OCI-LY1 (cell line): ENCODE data around the gene IRAK1.

Experiments used
- H2AFZ ChIP-seq: fragments of 200-600 bp; sonication (generic), shearing (Covaris generic); 2 replicates; pipeline ENCODE4 v1.6.0; 2014; ENCODE audit warnings: antibody characterized with exemption, mild to moderate bottlenecking, low read length
- H3F3A ChIP-seq: fragments of 200-600 bp; sonication (generic), shearing (Covaris generic); 2 replicates; pipeline ENCODE4 v1.6.0; 2014; ENCODE audit warnings: mild to moderate bottlenecking, antibody characterized with exemption, low read length, moderate library complexity; ENCODE audit not compliant: insufficient read depth
- H3K27ac ChIP-seq: fragments of 200-600 bp; sonication (generic); 2 replicates; pipeline ENCODE4 v1.5.1; 2014; ENCODE audit warnings: low read length, mixed run types, mild to moderate bottlenecking, low read depth; ENCODE audit not compliant: poor library complexity, severe bottlenecking
- H3K27me3 ChIP-seq: fragments of 200-600 bp; sonication (generic); 2 replicates; pipeline ENCODE4 v1.6.0; 2014; ENCODE audit warnings: antibody characterized with exemption, mild to moderate bottlenecking, low read length, moderate library complexity; ENCODE audit not compliant: insufficient read depth
- H3K36me3 ChIP-seq: fragments of 200-600 bp; sonication (generic); 2 replicates; pipeline ENCODE4 v1.6.1; 2014; ENCODE audit warnings: mild to moderate bottlenecking, antibody characterized with exemption, low read length, moderate library complexity, mixed read lengths; ENCODE audit not compliant: insufficient read depth
- H3K4me1 ChIP-seq: fragments of 200-600 bp; sonication (generic); 2 replicates; pipeline ENCODE4 v1.5.1; 2014; ENCODE audit warnings: mild to moderate bottlenecking, low read length, moderate library complexity; ENCODE audit not compliant: insufficient read depth, severe bottlenecking
- H3K4me2 ChIP-seq: fragments of 200-600 bp; sonication (generic), shearing (Covaris generic); 2 replicates; pipeline ENCODE4 v1.6.1; 2014; ENCODE audit warnings: low read length
- H3K4me3 ChIP-seq: fragments of 200-600 bp; sonication (generic); 2 replicates; pipeline ENCODE4 v1.5.1; 2014; ENCODE audit warnings: low read length, low read depth, mild to moderate bottlenecking, mixed read lengths; ENCODE audit not compliant: poor library complexity, severe bottlenecking
- H3K79me2 ChIP-seq: fragments of 200-600 bp; shearing (Covaris generic); 2 replicates; pipeline ENCODE4 v1.6.1; 2016; ENCODE audit warnings: mixed run types, low read length, mixed read lengths; ENCODE audit not compliant: insufficient read depth
- H3K9ac ChIP-seq: fragments of 200-600 bp; sonication (generic), shearing (Covaris generic); 2 replicates; pipeline ENCODE4 v1.6.1; 2014; ENCODE audit warnings: mild to moderate bottlenecking, low read length, mixed read lengths
- H3K9me2 ChIP-seq: fragments of 200-600 bp; sonication (generic), shearing (Covaris generic); 2 replicates; pipeline ENCODE4 v1.6.1; 2014; ENCODE audit warnings: low read depth, mild to moderate bottlenecking, low read length, mixed read lengths
- H3K9me3 ChIP-seq: fragments of 200-600 bp; shearing (Covaris generic); 2 replicates; pipeline ENCODE4 v1.6.1; 2014; ENCODE audit warnings: low read length, mixed read lengths
- H4K20me1 ChIP-seq: fragments of 200-600 bp; sonication (generic), shearing (Covaris generic); 2 replicates; pipeline ENCODE4 v1.6.0; 2016; ENCODE audit warnings: mild to moderate bottlenecking, low read length; ENCODE audit not compliant: insufficient read depth
- CTCF ChIP-seq: fragments of 200-600 bp; sonication (generic), shearing (Covaris generic); IDR thresholded peaks from 2 replicates; pipeline ENCODE4 v1.5.1; 2017; ENCODE audit warnings: mild to moderate bottlenecking, antibody characterized with exemption, low read length, moderate library complexity, mixed read lengths
- EZH2 ChIP-seq: fragments of 200-600 bp; sonication (generic), shearing (Covaris generic); IDR thresholded peaks from 2 replicates; pipeline ENCODE4 v1.8.0; 2017; ENCODE audit warnings: borderline replicate concordance, mixed run types, mild to moderate bottlenecking, antibody characterized with exemption, low read length, moderate library complexity, mixed read lengths

The IRAK1 gene

GRCh38 chrX:154038656-154039055 lies 19.0 kb upstream of the IRAK1 start:
- Histone ChIP-seq H3K27me3 (no peaks in the 10 kb centered on the region), H3K9me3 (no peaks in the 10 kb centered on the region), H3K36me3 (peaks cover 21% of the 10 kb centered on the region; the same call in 1 of the 2 replicates), H3K27ac (no peak overlapping the region), H3K4me3 (no peak overlapping the region), H3K4me2 (no peak overlapping the region), H3K4me1 (peaks cover 34% of the 10 kb centered on the region), H4K20me1 (no peaks in the 10 kb centered on the region), H3K9me2 (no peaks in the 10 kb centered on the region), H2AFZ (no peak overlapping the region), H3K79me2 (no peaks in the 10 kb centered on the region), H3K9ac (no peak overlapping the region), H3F3A (no peaks in the 10 kb centered on the region)
- TF ChIP-seq EZH2, result no peak
- TF ChIP-seq CTCF, result no peak

- Histone ChIP-seq H3K27me3 (no peaks in the 10 kb centered on the region), H3K36me3 (peaks cover 22% of the 10 kb centered on the region; the same call in 1 of the 2 replicates), H3K9me3 (no peaks in the 10 kb centered on the region), H4K20me1 (no peaks in the 10 kb centered on the region), H3F3A (no peaks in the 10 kb centered on the region), H3K4me3 (no peak overlapping the region), H3K4me1 (peaks cover 26% of the 10 kb centered on the region), H2AFZ (no peak overlapping the region), H3K9ac (no peak overlapping the region), H3K9me2 (no peaks in the 10 kb centered on the region), H3K4me2 (no peak overlapping the region), H3K27ac (no peak overlapping the region), H3K79me2 (no peaks in the 10 kb centered on the region)
- no peak for TF ChIP-seq EZH2
- no peak for TF ChIP-seq CTCF
Observed at GRCh38 chrX:154037754-154038153, 18.1 kb upstream of the IRAK1 start.

GRCh38 chrX:154036513-154036912 lies 16.8 kb upstream of the IRAK1 start:
- Histone ChIP-seq H3K36me3 (peaks cover 35% of the 10 kb centered on the region; the same call in 1 of the 2 replicates), H3K27ac (peak overlapping the region; percentile 60), H3K79me2 (no peaks in the 10 kb centered on the region), H3K9me2 (no peaks in the 10 kb centered on the region), H4K20me1 (no peaks in the 10 kb centered on the region), H2AFZ (no peak overlapping the region), H3K4me3 (no peak overlapping the region), H3K9me3 (no peaks in the 10 kb centered on the region), H3K9ac (no peak overlapping the region), H3F3A (no peaks in the 10 kb centered on the region), H3K4me2 (no peak overlapping the region), H3K4me1 (peaks cover 13% of the 10 kb centered on the region), H3K27me3 (no peaks in the 10 kb centered on the region)
- TF ChIP-seq CTCF (no peak), EZH2 (no peak)
